GM21423 (cell line): ENCODE data around the gene CPAMD8.

Experiments
- ATAC-seq: cut with Tn5 transposase; IDR thresholded peaks from one replicate; pipeline ENCODE4 v1.9.1; 2021; ENCODE audit warnings: mild to moderate bottlenecking, moderate library complexity; ENCODE audit not compliant: unreplicated experiment

Gene CPAMD8

DNA sequence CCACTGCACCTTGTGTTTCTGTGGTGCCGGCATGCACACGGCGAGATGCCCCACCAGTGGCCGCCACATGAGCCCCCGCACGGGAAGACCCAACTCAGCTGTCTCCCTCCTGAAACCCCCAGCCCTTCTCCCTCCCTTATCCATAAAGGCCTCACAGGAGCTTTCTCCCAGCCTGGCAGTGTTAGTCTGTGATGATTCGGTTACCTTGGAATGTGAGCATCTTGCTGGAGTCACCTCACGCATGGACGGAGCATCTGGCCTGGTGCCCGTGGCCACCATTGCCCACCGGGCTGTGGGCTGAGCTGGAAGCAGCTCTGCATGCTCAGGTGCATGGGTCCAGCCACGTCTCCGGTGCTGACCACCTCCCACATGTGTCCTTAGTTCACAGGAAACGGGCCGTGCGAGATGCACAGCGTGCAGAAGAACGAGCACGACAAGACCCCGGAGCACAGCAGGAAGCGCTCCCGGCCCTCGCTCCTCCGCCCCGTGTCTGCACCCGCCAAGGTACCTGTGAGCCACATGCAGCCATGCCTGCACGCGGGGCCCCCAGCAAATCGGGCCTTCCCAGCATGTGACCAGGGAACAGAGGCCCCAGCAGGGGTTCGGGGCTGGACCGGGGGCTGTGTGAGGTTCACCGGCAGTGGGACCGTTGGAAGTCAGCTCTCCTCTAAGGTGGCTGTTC, 175.4 kb downstream of the CPAMD8 start:
- ATAC-seq = no peak

DNA sequence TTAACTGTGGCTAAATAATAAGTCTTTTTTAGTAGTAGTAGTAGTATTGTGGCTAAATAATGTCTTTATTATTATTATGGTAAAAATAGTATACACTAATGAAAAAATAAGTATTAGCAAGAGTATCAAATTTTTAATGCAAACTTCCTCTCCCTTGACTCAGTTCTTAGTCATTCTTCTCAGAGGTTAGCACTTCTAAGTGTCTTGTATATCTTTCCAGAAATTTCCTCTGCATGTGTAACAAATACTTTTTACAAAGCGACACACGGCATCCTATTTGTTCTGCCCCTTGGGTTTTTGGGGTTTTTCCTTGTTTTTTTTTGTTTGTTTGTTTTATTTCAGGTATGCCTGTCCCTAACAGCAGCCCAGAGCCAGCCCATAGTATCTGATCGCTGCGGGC, 176.5 kb downstream of the CPAMD8 start:
- ATAC-seq = no peak

DNA sequence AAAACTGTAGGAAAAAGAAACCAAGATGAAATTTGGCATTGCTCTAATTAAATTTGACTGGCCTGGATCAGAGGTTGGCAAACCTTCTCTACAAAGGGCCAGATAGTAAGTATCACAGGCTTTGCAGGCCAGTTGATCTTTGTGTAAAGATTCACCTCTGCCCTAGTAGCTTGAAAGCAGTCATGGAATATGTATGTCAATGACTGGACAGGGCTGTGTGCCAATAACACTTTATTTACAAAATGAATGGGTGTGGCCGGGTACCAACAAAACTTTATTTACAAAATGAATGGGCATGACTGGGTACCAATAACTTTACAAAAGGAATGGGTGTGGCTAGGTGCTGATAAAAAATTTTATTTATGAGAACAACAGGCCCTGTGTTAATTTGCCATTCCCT, 177.4 kb downstream of the CPAMD8 start:
- ATAC-seq = no peak

DNA sequence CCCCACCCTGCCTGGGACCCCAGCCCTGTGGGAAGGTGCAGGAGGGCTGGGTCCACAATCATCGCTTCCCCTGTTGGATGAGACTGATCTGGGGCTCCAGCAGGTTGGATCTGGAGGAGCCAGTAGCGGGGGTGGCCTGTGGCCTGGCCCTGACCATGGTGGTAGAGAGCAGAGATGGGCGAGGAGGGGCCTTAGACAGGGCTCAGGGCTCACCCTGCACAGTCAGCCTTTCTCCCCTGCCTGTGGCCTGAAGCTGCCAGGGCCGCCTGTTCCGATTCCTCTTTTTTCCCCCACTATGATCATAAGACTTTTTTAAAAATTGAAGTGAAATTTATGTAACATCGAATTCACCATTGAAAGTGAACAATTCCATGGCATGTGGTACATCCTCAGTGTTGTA, 179.2 kb downstream of the CPAMD8 start:
- ATAC-seq = no peak

DNA sequence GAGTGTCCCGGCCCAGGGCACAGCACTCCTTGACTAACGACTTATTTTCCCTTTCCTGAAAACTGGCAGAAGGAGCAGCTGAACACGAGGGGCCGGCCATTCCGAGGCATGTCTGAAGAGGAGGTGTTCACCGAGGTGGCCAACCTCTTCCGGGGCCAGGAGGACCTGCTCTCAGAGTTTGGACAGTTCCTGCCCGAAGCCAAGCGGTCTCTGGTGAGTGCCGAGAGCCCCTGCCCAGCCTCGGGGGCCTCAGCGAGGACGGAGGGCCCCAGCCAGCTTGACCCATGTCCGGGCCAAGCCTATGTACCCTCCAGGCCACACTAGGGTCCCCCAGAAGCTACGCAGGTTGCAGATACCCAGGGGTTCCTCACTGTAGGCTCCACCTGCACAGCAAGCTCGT, 179.7 kb downstream of the CPAMD8 start:
- no peak for ATAC-seq
